Transverse colon (tissue), 4 donors: ENCODE data around the gene MCC. TPM values are rescaled to one million over a fixed set of nuclear protein-coding genes. Genes with fewer than 3 reads are reported as not detected.

Experiments used
- DNase-seq: peaks from one replicate; pipeline ENCODE4 v3.0.0-alpha.2; 2019
- H3K27ac ChIP-seq, 4 donors: fragments of 200-600 bp; sonication (generic); 2 replicates each; pipeline ENCODE4 v1.5.1; 2016 to 2018; ENCODE audit warnings: inconsistent platforms in 4 of 4
- H3K27me3 ChIP-seq: fragments of 200-600 bp; sonication (generic); 2 replicates; pipeline ENCODE4 v1.5.1; 2017; ENCODE audit warnings: inconsistent platforms
- H3K36me3 ChIP-seq, 4 donors: fragments of 200-600 bp; sonication (generic); 2 replicates each; pipeline ENCODE4 v1.5.1; 2017 to 2019; ENCODE audit warnings: inconsistent platforms in 4 of 4
- H3K4me1 ChIP-seq, 4 donors: fragments of 200-600 bp; sonication (generic); 2 replicates each; pipeline ENCODE4 v1.5.1; 2017 to 2020; ENCODE audit warnings: inconsistent platforms in 4 of 4
- H3K4me3 ChIP-seq, 4 donors: fragments of 200-600 bp; sonication (generic); 1 replicate in 1 of 4; 2 replicates in 3 of 4; pipeline versions ENCODE4 v1.5.1 to v1.6.1; 2017 to 2019; ENCODE audit warnings: inconsistent platforms in 4 of 4
- H3K9me3 ChIP-seq, 2 donors: fragments of 200-600 bp; sonication (generic); 2 replicates each; pipeline ENCODE4 v1.5.1; 2017 to 2019; ENCODE audit warnings: inconsistent platforms in 2 of 2
- CTCF ChIP-seq, 5 experiments: fragments of 200-600 bp in 3 of 5; fragments of 450-650 bp in 2 of 5; sonication (generic) in 3 of 5; IDR thresholded peaks; 1 replicate in 2 of 5; 2 replicates in 3 of 5; pipeline ENCODE4 v1.5.1; 2016 to 2017; ENCODE audit warnings: antibody characterized with exemption in 5 of 5, inconsistent platforms in 3 of 5, mild to moderate bottlenecking in 2 of 5, moderate library complexity in 1 of 5
- EP300 ChIP-seq: sonication (generic); formaldehyde crosslinking; IDR thresholded peaks from one replicate; pipeline ENCODE4 v1.6.1; 2017; ENCODE audit warnings: antibody characterized with exemption, low read depth
- POLR2A ChIP-seq: fragments of 450-650 bp; IDR thresholded peaks from one replicate; pipeline ENCODE4 v1.6.1; 2016; ENCODE audit warnings: antibody characterized with exemption, mild to moderate bottlenecking, moderate library complexity
- POLR2AphosphoS5 ChIP-seq, 3 donors: sonication (generic); formaldehyde crosslinking; IDR thresholded peaks; one replicate each; pipeline ENCODE4 v1.6.1; 2016; ENCODE audit warnings: antibody characterized with exemption in 3 of 3
- WGBS, 2 donors: methylation state at CpG; one replicate each; pipeline ENCODE4 v1.1.5; 2018; ENCODE audit warnings: low coverage in 1 of 2; 5-methylcytosine and 5-hydroxymethylcytosine counted together
- in situ Hi-C, 4 donors: fragments of 200-750 bp; cut with MboI; loops; one replicate each; pipeline versions ENCODE4 v1.15.0 to v1.15.1; 2017; ENCODE audit warnings: low sequenced_read_pairs in 3 of 4, low pct_ligation_motif_present in 1 of 4, low pct_unique_long_range_greater_than_20kb in 1 of 4
- intact Hi-C: fragments of 100-400 bp; cut with DNase I; formaldehyde crosslinking; loops from one replicate; pipeline ENCODE4 v1.15.1; 2023; ENCODE audit warnings: low total_unique reads
- total RNA-seq, 4 donors: library from RNA; depleted of rRNA; stranded (reverse); fragments of >200 nt; gene quantifications; one replicate each; pipeline ENCODE4 v1.1.0, GENCODE V29; 2016

The MCC gene
- total RNA-seq, 4 donors from 2014 or later, result 2.6 to 28.4 (median 16.4) TPM

GRCh38 chr5:113446358-113446927 is 41.8 kb downstream of the MCC start:
- H3K9me3 ChIP-seq, result peaks cover 0 to 6% of the 10 kb centered on the region in 2 donors

GRCh38 chr5:113437111-113437510 is 51.1 kb downstream of the MCC start:
- in situ Hi-C loops (no loop called here), intact Hi-C loops (no loop called here)
- Histone ChIP-seq H3K9me3 (no peaks in the 10 kb centered on the region), H3K27me3 (no peaks in the 10 kb centered on the region), H3K4me3 (no peak overlapping the region), H3K36me3 (no peaks in the 10 kb centered on the region), H3K4me1 (no peaks in the 10 kb centered on the region), H3K27ac (no peak overlapping the region)
- WGBS, 2 donors, result 79 to 83% methylated on average over 1 of the region's 1 CpG
- no peak for TF ChIP-seq CTCF (IDR thresholded peaks at IDR 0.05)
- TF ChIP-seq POLR2AphosphoS5 (IDR thresholded peaks at IDR 0.05), result no peak
- TF ChIP-seq EP300, result no peak
- TF ChIP-seq POLR2A, result no peak
- no peak for DNase-seq

More at GRCh38 chr5:113446358-113446927, 41.8 kb downstream of the MCC start:
- TF ChIP-seq POLR2A (no peak), CTCF (IDR thresholded peaks at IDR 0.05) (no peak), EP300 (no peak), POLR2AphosphoS5 (IDR thresholded peaks at IDR 0.05) (no peak)
- no peaks in the 10 kb centered on the region for H3K27me3 ChIP-seq
- 86 to 87% methylated on average over 2 of the region's 2 CpGs for WGBS, 2 donors
- in situ Hi-C loops, result no loop called here
- intact Hi-C loops, result no loop called here
- no peak for DNase-seq
- H3K27ac ChIP-seq, result no peak overlapping the region
- no peaks in the 10 kb centered on the region for H3K4me1 ChIP-seq
- no peak overlapping the region for H3K4me3 ChIP-seq
- no peaks in the 10 kb centered on the region for H3K36me3 ChIP-seq

GRCh38 chr5:113435575-113435974 is 52.7 kb downstream of the MCC start:
- Histone ChIP-seq H3K27ac (no peak overlapping the region), H3K4me3 (no peak overlapping the region), H3K9me3 (no peaks in the 10 kb centered on the region), H3K4me1 (no peaks in the 10 kb centered on the region), H3K27me3 (no peaks in the 10 kb centered on the region), H3K36me3 (no peaks in the 10 kb centered on the region)
- DNase-seq, result no peak
- intact Hi-C loops, result no loop called here
- TF ChIP-seq POLR2A (no peak), CTCF (IDR thresholded peaks at IDR 0.05) (no peak), POLR2AphosphoS5 (IDR thresholded peaks at IDR 0.05) (no peak), EP300 (no peak)
- in situ Hi-C loops, result no loop called here
- WGBS, 2 donors, result 77% methylated on average over 4 of the region's 4 CpGs; no CpG with 5 or more reads in 1 of the 2 donors

GRCh38 chr5:113434889-113435288 is 53.4 kb downstream of the MCC start, which contains the start of gene TSSK1B:
TSSK1B (minus strand) TSS chr5:113434989; CDS start chr5:113434839, 150 bp downstream.
- WGBS, 2 donors, result 84% methylated on average over 3 of the region's 3 CpGs; no CpG with 5 or more reads in 1 of the 2 donors
- H3K27me3 ChIP-seq, result no peaks in the 10 kb centered on the region
- in situ Hi-C loops (no loop called here), intact Hi-C loops (no loop called here)
- no peaks in the 10 kb centered on the region for H3K4me1 ChIP-seq
- H3K27ac ChIP-seq, result no peak within 1 kb of the TSS
- H3K36me3 ChIP-seq, result no peaks in the 10 kb centered on the region
- TF ChIP-seq POLR2AphosphoS5 (IDR thresholded peaks at IDR 0.05), result no peak
- TF ChIP-seq EP300, result no peak
- no peak for TF ChIP-seq POLR2A
- no peak for TF ChIP-seq CTCF (IDR thresholded peaks at IDR 0.05)
- no peak for DNase-seq
- no peaks in the 10 kb centered on the region for H3K9me3 ChIP-seq
- no peak within 1 kb of the TSS for H3K4me3 ChIP-seq
